Esophagus muscularis mucosa (tissue), 3 donors: ENCODE results near the gene PITRM1.

Experiments
- POLR2A ChIP-seq: fragments of 450-650 bp; IDR thresholded peaks from one replicate; pipeline ENCODE4 v1.6.1; 2017; ENCODE audit warnings: antibody characterized with exemption, moderate library complexity, mild to moderate bottlenecking, low read depth
- TF ChIP-seq, protein P1 (sequence below), 3 experiments: fragments of 200-600 bp in 2 of 3; fragments of 450-650 bp in 1 of 3; sonication (generic) in 2 of 3; IDR thresholded peaks; one replicate each; pipeline ENCODE4 v1.5.1; 2017 to 2019; ENCODE audit warnings: antibody characterized with exemption in 3 of 3, mild to moderate bottlenecking in 2 of 3, moderate library complexity in 1 of 3

DNA sequence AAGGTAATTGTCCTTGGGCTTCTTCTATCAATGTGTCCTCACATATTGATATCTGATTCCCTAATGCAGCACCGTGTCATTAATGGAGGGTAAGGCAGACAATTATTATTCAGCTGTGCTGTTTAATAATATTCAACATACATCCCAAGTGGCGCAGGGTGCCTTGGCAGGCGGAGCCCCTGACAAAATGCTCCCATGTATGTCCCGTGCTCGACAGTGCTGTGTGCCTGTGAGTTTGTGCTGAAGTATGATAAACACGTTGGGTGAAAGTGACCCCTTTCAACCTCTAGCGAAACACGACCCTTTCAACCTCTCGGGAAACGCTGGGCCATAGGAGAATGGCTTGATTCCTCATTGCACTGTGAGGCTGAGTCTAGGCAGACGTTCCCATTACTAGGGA, 73.9 kb downstream of the PITRM1 start:
- TF ChIP-seq, protein P1, sequence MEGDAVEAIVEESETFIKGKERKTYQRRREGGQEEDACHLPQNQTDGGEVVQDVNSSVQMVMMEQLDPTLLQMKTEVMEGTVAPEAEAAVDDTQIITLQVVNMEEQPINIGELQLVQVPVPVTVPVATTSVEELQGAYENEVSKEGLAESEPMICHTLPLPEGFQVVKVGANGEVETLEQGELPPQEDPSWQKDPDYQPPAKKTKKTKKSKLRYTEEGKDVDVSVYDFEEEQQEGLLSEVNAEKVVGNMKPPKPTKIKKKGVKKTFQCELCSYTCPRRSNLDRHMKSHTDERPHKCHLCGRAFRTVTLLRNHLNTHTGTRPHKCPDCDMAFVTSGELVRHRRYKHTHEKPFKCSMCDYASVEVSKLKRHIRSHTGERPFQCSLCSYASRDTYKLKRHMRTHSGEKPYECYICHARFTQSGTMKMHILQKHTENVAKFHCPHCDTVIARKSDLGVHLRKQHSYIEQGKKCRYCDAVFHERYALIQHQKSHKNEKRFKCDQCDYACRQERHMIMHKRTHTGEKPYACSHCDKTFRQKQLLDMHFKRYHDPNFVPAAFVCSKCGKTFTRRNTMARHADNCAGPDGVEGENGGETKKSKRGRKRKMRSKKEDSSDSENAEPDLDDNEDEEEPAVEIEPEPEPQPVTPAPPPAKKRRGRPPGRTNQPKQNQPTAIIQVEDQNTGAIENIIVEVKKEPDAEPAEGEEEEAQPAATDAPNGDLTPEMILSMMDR (IDR thresholded peaks at IDR 0.05), result no peak
- TF ChIP-seq POLR2A, result no peak
